ENCODE results near the gene P2RX2. TPM values are rescaled to one million over a fixed set of nuclear protein-coding genes. Genes with fewer than 3 reads are reported as not detected.

P2RX2 gene
- total and polyA plus RNA-seq, 2 of the 4 experiments (the other 2 are of a cell fraction) = not detected

Small RNA genes within 50 kb of the gene (microRNA-seq; reads per million reads assigned to microRNA genes)
- 0 to 2.1 reads per million in 2 experiments for gene MIR6763 (ENCODE audit: insufficient read depth in 1 of 2, insufficient read length in 1 of 2, unreplicated experiment in 1 of 2)

Small RNA genes within 50 kb of the gene (small RNA-seq; reads per million reads assigned to genes)
- gene MIR6763 = 0 to 0.17 (median 0) reads per million in 5 experiments

Other genes starting within 250 kb of the P2RX2 start
- gene FBRSL1, start 128.6 kb upstream of the P2RX2 start, total RNA-seq (2012; rRNA removed) = 0.36 and 0.83 TPM in 2 replicates
- gene FBRSL1, start 128.6 kb upstream of the P2RX2 start, polyA plus RNA-seq (2012; rRNA removed) = 10.8 and 12.9 TPM in 2 replicates
- 0.28 TPM in 1 of 2 replicates, not detected in the other for gene LRCOL1, start 8.2 kb upstream of the P2RX2 start, total RNA-seq (2012; rRNA removed)
- 0.90 and 1.0 TPM in 2 replicates for gene LRCOL1, start 8.2 kb upstream of the P2RX2 start, polyA plus RNA-seq (2012; rRNA removed)
- gene POLE, start 68.6 kb downstream of the P2RX2 start, total RNA-seq (2012; rRNA removed) = 17.2 TPM in 2 replicates
- 20.7 and 22.4 TPM in 2 replicates for gene POLE, start 68.6 kb downstream of the P2RX2 start, polyA plus RNA-seq (2012; rRNA removed)
- gene PXMP2, start 68.8 kb downstream of the P2RX2 start, total RNA-seq (2012; rRNA removed) = 10.9 and 13.3 TPM in 2 replicates
- gene PXMP2, start 68.8 kb downstream of the P2RX2 start, polyA plus RNA-seq (2012; rRNA removed) = 20.1 and 20.7 TPM in 2 replicates
- gene PGAM5, start 92.1 kb downstream of the P2RX2 start, total RNA-seq (2012; rRNA removed) = 36.9 and 37.8 TPM in 2 replicates
- gene PGAM5, start 92.1 kb downstream of the P2RX2 start, polyA plus RNA-seq (2012; rRNA removed) = 24.1 and 25.2 TPM in 2 replicates
- 63.4 and 66.4 TPM in 2 replicates for gene ANKLE2, start 143.1 kb downstream of the P2RX2 start, total RNA-seq (2012; rRNA removed)
- 80.4 and 82.4 TPM in 2 replicates for gene ANKLE2, start 143.1 kb downstream of the P2RX2 start, polyA plus RNA-seq (2012; rRNA removed)
- 99.8 and 102 TPM in 2 replicates for gene GOLGA3, start 210.1 kb downstream of the P2RX2 start, total RNA-seq (2012; rRNA removed)
- 39.6 and 41.1 TPM in 2 replicates for gene GOLGA3, start 210.1 kb downstream of the P2RX2 start, polyA plus RNA-seq (2012; rRNA removed)

Data from IMR-90 (cell line).